SH-SY5Y (cell line): ENCODE measurements around the gene SVIL.

Source experiments
- GATA2 ChIP-seq: IDR thresholded peaks from 2 replicates; pipeline ENCODE4 v1.6.1; 2011; ENCODE audit warnings: mild to moderate bottlenecking, low read depth, low read length
- GATA3 ChIP-seq: IDR thresholded peaks from 2 replicates; pipeline ENCODE4 v1.6.1; 2011; ENCODE audit warnings: low read depth, mild to moderate bottlenecking, low read length, moderate library complexity

DNA sequence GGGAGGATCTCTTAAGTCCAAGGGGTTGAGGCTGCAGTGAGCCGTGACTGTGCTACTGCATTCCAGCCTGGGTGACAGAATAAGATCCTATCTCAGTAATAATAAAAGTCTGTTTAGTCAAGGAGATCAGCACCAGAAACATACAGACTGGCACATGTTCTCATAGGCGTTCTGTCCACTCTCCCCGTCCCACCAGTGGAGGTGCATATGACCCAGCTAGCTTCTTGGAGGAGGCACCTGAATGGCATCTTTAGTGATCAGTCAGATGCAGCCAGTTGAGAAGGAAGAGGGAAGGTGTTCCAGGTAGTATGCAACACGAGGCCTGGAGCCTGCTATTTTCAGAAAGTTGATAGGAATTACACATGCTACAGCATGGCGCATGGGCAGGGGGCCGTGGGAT lies 45.3 kb upstream of the SVIL start:
- TF ChIP-seq GATA3 (no peak), GATA2 (peak; percentile 15; the same call in 1 of the 2 replicates)
